GM23338 (cell line): ENCODE measurements around the gene PAQR5. TPM values are rescaled to one million over a fixed set of nuclear protein-coding genes. Genes with fewer than 3 reads are reported as not detected.

Experiments
- ATAC-seq: fragments of 200-7000 bp; cut with Tn5 transposase; 3 replicates; pipeline ENCODE4 v1.9.1; 2020
- DNase-seq: peaks from one replicate; pipeline ENCODE4 v3.0.0-alpha.2; 2015; ENCODE audit warnings: low spot score
- H2AFZ ChIP-seq: fragments of 200-600 bp; sonication (generic); 2 replicates; pipeline ENCODE4 v1.8.0; 2016; ENCODE audit warnings: antibody characterized with exemption, mild to moderate bottlenecking, moderate library complexity
- H3F3A ChIP-seq: fragments of 200-600 bp; sonication (generic); replicated peaks from 2 replicates; pipeline ENCODE4 v1.8.0; 2017; ENCODE audit warnings: antibody characterized with exemption, mixed run types, low read depth
- H3K27ac ChIP-seq: fragments of 200-600 bp; sonication (generic); 2 replicates; pipeline ENCODE4 v1.6.1; 2016; ENCODE audit warnings: low read depth
- H3K27me3 ChIP-seq: fragments of 200-600 bp; sonication (generic); 2 replicates; pipeline ENCODE4 v1.8.0; 2016; ENCODE audit warnings: mild to moderate bottlenecking, mixed run types, moderate library complexity; ENCODE audit not compliant: insufficient read depth
- H3K36me3 ChIP-seq: fragments of 200-600 bp; sonication (generic); 2 replicates; pipeline ENCODE4 v1.8.0; 2016; ENCODE audit warnings: mild to moderate bottlenecking; ENCODE audit not compliant: insufficient read depth
- H3K4me1 ChIP-seq: fragments of 200-600 bp; sonication (generic); 2 replicates; pipeline ENCODE4 v1.8.0; 2016; ENCODE audit warnings: mild to moderate bottlenecking, moderate library complexity; ENCODE audit not compliant: insufficient read depth
- H3K4me2 ChIP-seq: fragments of 200-600 bp; sonication (generic); 2 replicates; pipeline ENCODE4 v1.7.1; 2017; ENCODE audit warnings: mixed run types
- H3K4me3 ChIP-seq: fragments of 200-600 bp; sonication (generic); 2 replicates; pipeline ENCODE4 v1.6.1; 2016; ENCODE audit warnings: mixed run types
- H3K79me2 ChIP-seq: fragments of 200-600 bp; sonication (generic); replicated peaks from 2 replicates; pipeline ENCODE4 v1.8.0; 2017; ENCODE audit warnings: mild to moderate bottlenecking; ENCODE audit not compliant: insufficient read depth
- H3K9me2 ChIP-seq: fragments of 200-600 bp; sonication (generic); 2 replicates; pipeline ENCODE4 v1.8.0; 2017; ENCODE audit not compliant: insufficient read depth
- H4K20me1 ChIP-seq: fragments of 200-600 bp; sonication (generic); replicated peaks from 2 replicates; pipeline ENCODE4 v1.8.0; 2017; ENCODE audit warnings: mild to moderate bottlenecking; ENCODE audit not compliant: insufficient read depth
- H3K27ac Mint-ChIP-seq: 2 replicates; pipeline ENCODE4 v1.8.0; 2020; ENCODE audit warnings: inconsistent platforms, mild to moderate bottlenecking, moderate library complexity, mixed read lengths
- H3K27me3 Mint-ChIP-seq: 3 replicates; pipeline ENCODE4 v1.8.0; 2022; ENCODE audit warnings: low read depth, mild to moderate bottlenecking, moderate library complexity, mixed read lengths, inconsistent platforms; ENCODE audit not compliant: insufficient read depth, poor library complexity
- H3K36me3 Mint-ChIP-seq: 3 replicates; pipeline ENCODE4 v1.8.0; 2021; ENCODE audit warnings: low read depth, mild to moderate bottlenecking, inconsistent platforms, moderate library complexity, mixed read lengths
- H3K4me1 Mint-ChIP-seq: 3 replicates; pipeline ENCODE4 v1.8.0; 2020; ENCODE audit warnings: mild to moderate bottlenecking, inconsistent platforms, mixed read lengths
- H3K4me3 Mint-ChIP-seq: 3 replicates; pipeline ENCODE4 v1.8.0; 2021; ENCODE audit warnings: moderate library complexity, mild to moderate bottlenecking, inconsistent platforms, mixed read lengths
- H3K9me3 Mint-ChIP-seq: 3 replicates; pipeline ENCODE4 v1.8.0; 2020; ENCODE audit warnings: moderate library complexity, mild to moderate bottlenecking, inconsistent platforms, mixed read lengths
- CREB1 ChIP-seq: fragments of 250-450 bp; sonication (Bioruptor Pico); IDR thresholded peaks from 2 replicates; pipeline ENCODE4 v1.5.0; 2020; ENCODE audit warnings: low read depth, mild to moderate bottlenecking, moderate library complexity
- CTCF ChIP-seq, 2 experiments: fragments of 200-600 bp in 1 of 2; sonication (generic) in 1 of 2; conservative IDR thresholded peaks; 2 replicates each; pipeline versions ENCODE4 v1.5.1 to v1.6.1; 2016 to 2017; ENCODE audit warnings: antibody characterized with exemption in 2 of 2, low read depth in 2 of 2, mild to moderate bottlenecking in 2 of 2, moderate library complexity in 1 of 2
- ETS1 ChIP-seq: IDR thresholded peaks from 2 replicates; pipeline ENCODE4 v1.6.1; 2016; ENCODE audit warnings: antibody characterized with exemption
- EZH2 ChIP-seq: fragments of 200-600 bp; sonication (generic); IDR thresholded peaks from one replicate; pipeline ENCODE4 v1.8.0; 2017; ENCODE audit warnings: antibody characterized with exemption, mild to moderate bottlenecking, low read depth; ENCODE audit not compliant: unreplicated experiment
- EZH2phosphoT487 ChIP-seq: fragments of 200-600 bp; sonication (generic); IDR thresholded peaks from one replicate; pipeline ENCODE4 v1.8.1; 2018; ENCODE audit warnings: antibody characterized with exemption; ENCODE audit not compliant: unreplicated experiment
- JUNB ChIP-seq: IDR thresholded peaks from one replicate; pipeline ENCODE4 v1.6.1; 2016; ENCODE audit warnings: antibody characterized with exemption; ENCODE audit not compliant: unreplicated experiment
- NANOG ChIP-seq: IDR thresholded peaks from 2 replicates; pipeline ENCODE4 v1.6.1; 2016; ENCODE audit warnings: antibody characterized with exemption, borderline replicate concordance
- POLR2AphosphoS5 ChIP-seq: IDR thresholded peaks from 2 replicates; pipeline ENCODE4 v1.6.1; 2016; ENCODE audit warnings: antibody characterized with exemption, low read depth
- REST ChIP-seq: IDR thresholded peaks from one replicate; pipeline ENCODE4 v1.6.1; 2018; ENCODE audit warnings: antibody characterized with exemption; ENCODE audit not compliant: unreplicated experiment
- STAT1 ChIP-seq: IDR thresholded peaks from one replicate; pipeline ENCODE4 v1.6.1; 2016; ENCODE audit warnings: antibody characterized with exemption; ENCODE audit not compliant: unreplicated experiment
- ZNF114 ChIP-seq: fragments of 250-450 bp; sonication (Bioruptor Pico); IDR thresholded peaks from 2 replicates; pipeline ENCODE4 v1.5.0; 2020; ENCODE audit warnings: mild to moderate bottlenecking, moderate library complexity
- ZNF331 ChIP-seq: fragments of 250-450 bp; sonication (Bioruptor Pico); IDR thresholded peaks from 2 replicates; pipeline ENCODE4 v1.5.0; 2020; ENCODE audit warnings: low read depth, mild to moderate bottlenecking, moderate library complexity
- polyA plus RNA-seq: library from polyadenylated mRNA; unstranded; fragments of >200 nt; fragmentation: Nextera tagmentation; extraction: Ambion mirVana; gene quantifications from 2 replicates; pipeline ENCODE4 v1.2.1, GENCODE V29; 2016
- total RNA-seq: library from RNA; depleted of rRNA; stranded (reverse); fragments of >200 nt; shearing (Covaris generic); gene quantifications from 2 replicates; pipeline ENCODE4 v1.2.3, GENCODE V29; 2014

Gene PAQR5
- total and polyA plus RNA-seq, 2 experiments from 2014 or later = 8.7 to 14.5 TPM

DNA sequence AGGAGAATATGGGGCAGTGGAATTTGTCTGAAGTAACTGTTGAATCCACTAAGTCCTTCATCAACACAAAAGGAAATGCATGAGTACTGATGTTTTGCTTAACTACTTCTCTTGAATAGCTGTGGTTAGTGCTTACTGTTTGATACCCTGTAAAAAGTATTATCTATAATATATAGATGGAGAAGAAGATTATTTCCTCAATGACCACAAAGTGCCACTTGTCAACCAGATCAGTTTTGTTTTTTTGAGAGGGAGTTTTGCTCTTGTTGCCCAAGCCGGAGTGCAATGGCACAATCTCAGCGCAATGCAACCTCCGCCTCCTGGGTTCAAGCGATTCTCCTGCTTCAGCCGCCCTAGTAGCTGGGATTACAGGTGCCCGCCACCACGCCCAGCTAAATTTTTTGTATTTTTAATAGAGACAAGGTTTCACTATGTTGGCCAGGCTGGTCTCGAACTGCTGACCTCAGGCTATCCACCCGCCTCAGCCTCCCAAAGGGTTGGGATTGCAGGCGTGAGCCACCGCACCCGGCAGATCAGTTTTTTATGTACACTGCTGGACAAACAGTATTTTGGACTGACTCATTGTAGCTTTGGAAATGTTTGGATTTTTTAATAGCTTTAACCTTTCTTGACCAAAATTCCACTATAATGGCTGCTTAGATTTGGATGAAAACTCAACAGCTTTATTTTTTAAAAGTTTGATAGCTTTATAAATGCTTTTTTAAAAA lies 152.4 kb downstream of the PAQR5 start (continued):
- no peak for TF ChIP-seq EZH2
- no peak for TF ChIP-seq JUNB
- TF ChIP-seq ZNF114 (CRISPR knock-in tag) = no peak
- no peak for TF ChIP-seq POLR2AphosphoS5
- TF ChIP-seq CTCF (conservative IDR thresholded peaks at IDR 0.05; ENCODE audit: low read depth in 2 of 2) = no peak
- no peak for TF ChIP-seq NANOG
- no peak for TF ChIP-seq STAT1
- no peak for TF ChIP-seq ETS1
- no peak for TF ChIP-seq CREB1 (CRISPR knock-in tag)

DNA sequence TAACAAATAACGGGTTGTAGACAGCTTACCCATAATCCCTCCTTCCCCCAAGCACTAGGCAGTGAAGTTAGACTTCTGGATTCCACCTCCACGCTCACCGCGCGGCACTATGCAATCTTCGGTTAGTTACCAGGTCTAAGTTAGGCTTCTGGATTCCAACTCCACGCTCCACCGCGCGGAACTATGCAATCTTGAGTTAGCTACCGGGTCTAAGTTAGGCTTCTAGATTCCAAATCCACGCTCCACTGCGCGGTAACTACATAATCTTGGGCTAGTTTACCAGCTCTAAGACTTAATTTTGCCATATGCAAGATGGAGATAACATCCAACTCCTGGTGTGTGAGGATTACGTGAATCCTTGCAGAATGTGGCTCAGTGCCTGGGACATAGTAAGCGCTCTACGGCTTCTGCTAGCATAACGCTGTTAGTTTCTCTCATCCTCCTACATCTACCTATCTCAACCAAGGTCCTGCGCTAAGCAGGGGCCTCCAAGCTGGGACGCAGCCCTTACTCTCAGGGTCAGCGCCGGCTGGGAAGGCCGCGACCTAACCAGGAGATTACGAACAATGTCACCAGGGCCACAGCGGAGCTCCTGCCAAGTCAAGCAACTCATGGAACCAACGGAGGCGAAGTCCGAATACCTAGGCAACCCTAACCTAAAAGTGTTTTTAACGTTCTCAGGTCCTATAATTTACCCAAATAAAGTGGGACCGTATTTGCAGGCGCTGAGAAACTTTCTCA lies 153.4 kb downstream of the PAQR5 start:
- Histone ChIP-seq H3F3A (peaks cover 37% of the 10 kb centered on the region), H4K20me1 (peaks cover 41% of the 10 kb centered on the region), H3K4me3 (peak overlapping the region; percentile 97), H3K9me2 (no peaks in the 10 kb centered on the region), H3K4me1 (peaks cover 16% of the 10 kb centered on the region), H2AFZ (peak overlapping the region; percentile 78; the same call in 1 of the 2 replicates), H3K79me2 (peaks cover 39% of the 10 kb centered on the region), H3K4me2 (peak overlapping the region; percentile 90), H3K27me3 (no peaks in the 10 kb centered on the region), H3K36me3 (peaks cover 54% of the 10 kb centered on the region), H3K27ac (peak overlapping the region; percentile 88)
- H3K36me3 Mint-ChIP-seq = peaks cover 63% of the 10 kb centered on the region
- ATAC-seq (peak; percentile 74), DNase-seq (peak; percentile 42)
- H3K4me3 Mint-ChIP-seq = peak overlapping the region; percentile 100
- H3K27me3 Mint-ChIP-seq = peaks cover 2% of the 10 kb centered on the region
- peaks cover 15% of the 10 kb centered on the region; the same call in 2 of the 3 replicates for H3K4me1 Mint-ChIP-seq
- peak overlapping the region; percentile 97 for H3K27ac Mint-ChIP-seq
- peaks cover 14% of the 10 kb centered on the region; the same call in 2 of the 3 replicates for H3K9me3 Mint-ChIP-seq
- TF ChIP-seq ZNF331 (CRISPR knock-in tag) (no peak), NANOG (no peak), EZH2phosphoT487 (no peak), POLR2AphosphoS5 (no peak), CTCF (conservative IDR thresholded peaks at IDR 0.05; ENCODE audit: low read depth in 2 of 2) (no peak), ETS1 (no peak), REST (no peak), ZNF114 (CRISPR knock-in tag) (no peak), CREB1 (CRISPR knock-in tag) (no peak), EZH2 (no peak)
